HG02623 (cell line): ENCODE results near the gene MS4A8.
"Not testable (repeated sequence)": the region's sequence is repeated elsewhere in the genome, so short reads cannot be mapped to it uniquely, and the experiment has no call there.

Source experiments
- ATAC-seq: cut with Tn5 transposase; IDR thresholded peaks from one replicate; pipeline ENCODE4 v1.9.1; 2021; ENCODE audit warnings: moderate library complexity; ENCODE audit not compliant: unreplicated experiment

MS4A8 gene

DNA sequence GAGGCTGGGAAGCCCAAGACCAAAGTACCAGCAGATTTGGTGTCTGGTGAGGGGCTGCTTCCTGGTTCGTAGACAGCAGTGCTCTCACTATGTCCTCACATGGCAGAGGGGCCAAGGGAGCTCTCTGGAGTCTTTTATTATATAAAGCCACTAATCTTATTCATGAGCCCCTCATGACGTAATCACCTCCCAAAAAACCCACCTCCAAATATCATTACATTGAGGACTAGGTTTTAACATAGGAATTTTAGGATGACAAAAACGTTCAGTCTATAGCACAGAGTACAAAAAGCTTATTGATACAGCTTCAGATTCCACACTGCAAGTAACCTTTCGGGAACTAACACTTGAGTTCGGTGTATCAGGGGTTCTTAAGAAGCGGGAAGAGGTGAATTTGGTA, 21.0 kb downstream of the MS4A8 start:
- no peak for ATAC-seq

- ATAC-seq: no peak
These were observed 25.0 kb downstream of the MS4A8 start, which contains the start of gene MS4A18 for GRCh38 chr11:60724420-60724819. Gene MS4A18, plus strand, starts transcription at chr11:60724720.

DNA sequence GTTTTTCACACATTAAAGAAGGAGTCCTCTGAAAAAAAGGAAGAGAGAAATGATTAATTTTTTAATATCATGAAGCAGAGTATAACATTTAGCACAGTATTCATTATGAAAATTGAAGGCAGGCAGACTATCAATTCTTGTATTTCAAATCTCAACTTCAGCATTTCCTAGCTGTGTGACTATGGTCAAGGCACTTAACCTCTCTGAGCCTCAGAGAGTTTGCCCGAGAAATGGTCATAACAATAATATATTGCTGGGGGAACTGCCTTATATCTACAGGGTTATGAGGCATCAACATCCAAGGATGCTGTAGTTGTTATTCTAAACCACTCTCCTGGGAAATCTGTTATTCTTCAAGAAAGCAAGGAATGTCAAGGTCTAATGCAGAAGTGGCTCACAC, 26.2 kb downstream of the MS4A8 start:
- ATAC-seq: no peak

DNA sequence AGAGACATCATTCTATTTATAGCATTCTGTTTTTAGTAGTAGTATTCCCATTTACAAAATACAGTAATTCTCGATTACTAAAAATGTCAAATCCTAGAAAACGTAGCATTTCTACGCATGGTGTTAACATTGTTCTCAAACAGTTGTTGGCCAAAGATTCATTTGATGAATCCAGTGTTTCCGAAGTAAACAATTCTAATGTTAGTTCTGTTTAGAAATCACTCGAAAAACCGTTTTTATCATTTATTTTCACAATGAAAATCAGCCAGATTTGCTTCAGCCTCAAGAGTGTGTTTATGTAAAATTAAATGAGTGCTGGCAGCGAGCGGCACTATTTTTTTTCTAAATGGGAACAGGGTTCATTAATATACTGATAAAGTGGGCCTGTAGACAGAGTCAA, 32.2 kb downstream of the MS4A8 start:
- no peak for ATAC-seq

DNA sequence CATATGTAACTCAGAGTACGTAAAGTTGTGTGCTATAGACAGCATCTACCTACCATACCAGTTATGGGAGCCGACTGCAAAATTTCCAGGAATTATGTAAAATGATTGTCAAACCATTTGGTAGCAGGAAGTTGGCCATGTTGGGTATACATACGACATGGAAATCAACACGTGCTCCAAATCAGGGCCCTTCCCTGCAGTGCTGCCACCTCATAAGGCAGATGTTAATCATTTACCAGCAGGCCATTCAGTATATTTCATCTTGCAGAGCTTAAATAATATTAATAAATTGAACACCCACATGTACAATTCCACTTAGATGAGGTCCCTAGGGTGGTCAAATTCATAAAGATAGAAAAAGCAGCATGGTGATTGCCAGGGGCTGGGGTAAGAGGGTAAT, 34.9 kb downstream of the MS4A8 start:
- no peak for ATAC-seq

GRCh38 chr11:60739114-60739513, 39.7 kb downstream of the MS4A8 start:
- no peak for ATAC-seq

DNA sequence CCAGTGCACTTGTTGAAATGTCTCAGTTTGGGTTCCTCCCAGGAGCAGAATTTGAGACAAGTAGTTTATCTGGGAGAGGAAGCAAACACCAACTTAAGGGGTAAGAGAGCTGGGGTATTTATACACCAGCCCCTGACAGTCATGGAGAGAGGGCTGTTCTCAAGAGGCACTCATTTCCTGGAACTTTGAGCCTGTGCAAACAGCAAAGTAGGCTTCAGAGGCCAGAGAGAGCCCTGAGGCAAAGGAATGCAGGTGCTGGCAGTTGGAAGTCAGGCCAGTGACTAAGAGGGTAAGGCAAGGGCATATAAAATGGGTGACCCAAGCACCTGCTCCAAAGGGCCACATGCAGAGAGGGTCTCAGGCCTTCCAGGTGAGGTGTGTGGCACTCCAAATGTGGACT, 41.2 kb downstream of the MS4A8 start:
- ATAC-seq: no peak

DNA sequence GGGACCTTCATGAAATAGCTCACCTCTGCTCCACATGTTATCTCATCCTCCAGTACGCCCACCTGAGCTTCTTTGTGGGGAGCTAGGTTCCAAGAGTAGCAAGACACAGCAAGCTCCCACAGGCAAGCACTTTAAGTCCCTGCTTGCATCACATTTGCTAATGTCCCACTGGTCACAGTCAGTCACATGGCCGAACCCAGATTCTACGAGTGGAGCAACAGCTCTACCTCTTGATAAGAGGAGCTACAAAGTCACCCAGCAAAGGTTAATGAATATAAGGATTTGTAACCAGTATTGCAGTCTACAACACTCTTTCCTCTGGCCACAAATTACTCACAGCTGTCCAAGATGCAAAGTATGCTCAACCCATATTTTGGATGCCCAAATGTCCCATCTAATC, 42.0 kb downstream of the MS4A8 start:
- no peak for ATAC-seq

DNA sequence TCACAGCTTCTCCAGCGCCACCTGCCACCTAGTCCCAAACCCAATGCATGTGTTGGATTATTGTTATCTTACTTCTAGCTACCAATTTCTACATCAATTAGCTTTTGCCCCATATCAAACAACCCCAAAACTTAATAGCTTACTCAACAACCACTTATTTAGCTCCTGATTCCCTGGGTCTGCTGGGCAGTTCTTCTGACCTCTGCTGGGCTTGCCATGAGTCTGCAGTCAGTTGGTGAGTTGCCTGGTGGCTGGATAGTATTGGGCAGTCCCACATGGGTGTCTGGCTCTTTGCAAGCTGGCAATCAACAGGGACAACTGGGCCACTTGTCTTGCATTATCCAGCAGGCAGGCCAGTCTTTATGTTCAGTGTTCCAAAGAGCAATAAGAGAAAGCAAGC, 43.6 kb downstream of the MS4A8 start:
- no peak for ATAC-seq

- ATAC-seq: no peak
These were observed 44.7 kb downstream of the MS4A8 start for GRCh38 chr11:60744114-60744513.

DNA sequence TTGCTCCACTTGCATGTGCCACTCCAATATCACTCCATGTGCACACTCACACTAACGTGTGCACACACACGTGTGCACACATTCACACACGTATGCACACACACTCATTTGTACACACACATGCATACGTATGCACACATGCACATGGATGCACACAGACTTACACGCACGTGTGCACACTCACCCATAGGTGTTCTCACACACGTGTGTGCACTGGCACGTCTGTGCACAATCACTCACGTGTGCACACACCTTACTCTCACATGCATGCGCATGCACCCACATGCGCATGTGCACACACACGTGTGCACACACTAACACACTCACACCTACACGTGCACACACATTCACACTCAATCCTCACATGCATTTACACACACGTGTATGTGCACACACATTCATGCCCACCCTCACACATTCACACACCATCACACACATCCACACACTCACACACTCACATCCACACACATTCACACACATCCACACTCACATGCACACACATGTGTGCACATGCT, 48.0 kb downstream of the MS4A8 start:
- ATAC-seq: no peak

- ATAC-seq: no peak
These were observed 48.8 kb downstream of the MS4A8 start for GRCh38 chr11:60748225-60748624.

DNA sequence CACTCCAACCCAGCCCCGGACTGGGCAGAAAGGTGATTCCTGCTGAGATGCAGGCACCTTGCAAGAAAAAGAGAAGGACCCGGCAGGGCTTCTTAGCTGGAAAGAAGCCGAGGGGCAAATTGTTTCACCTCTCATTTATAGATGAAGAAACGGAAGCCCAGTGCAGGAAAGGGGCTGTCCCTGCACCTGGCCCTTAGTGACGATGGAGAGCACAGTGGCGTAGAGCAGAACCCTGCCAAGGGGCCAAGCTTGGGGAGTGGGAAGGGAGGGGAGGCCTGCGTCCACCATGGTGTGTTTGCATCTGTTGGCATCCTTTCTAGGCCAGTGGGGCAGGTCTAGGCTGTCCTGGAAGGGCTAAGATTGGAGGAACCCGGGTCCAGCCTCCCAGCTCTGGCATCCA, 49.4 kb downstream of the MS4A8 start:
- ATAC-seq: no peak

- no peak for ATAC-seq
These were observed 51.5 kb downstream of the MS4A8 start for GRCh38 chr11:60750911-60751310.

GRCh38 chr11:60753309-60753708, 53.9 kb downstream of the MS4A8 start:
- ATAC-seq: no peak

- ATAC-seq: no peak
These were observed 55.5 kb downstream of the MS4A8 start for GRCh38 chr11:60754887-60755286.

- ATAC-seq: no peak
These were observed 57.1 kb downstream of the MS4A8 start, which contains the start of gene MS4A15 for GRCh38 chr11:60756307-60757032. Gene MS4A15, plus strand, starts transcription at chr11:60756867. Its CDS starts 6,867 bp downstream, at chr11:60763734.

DNA sequence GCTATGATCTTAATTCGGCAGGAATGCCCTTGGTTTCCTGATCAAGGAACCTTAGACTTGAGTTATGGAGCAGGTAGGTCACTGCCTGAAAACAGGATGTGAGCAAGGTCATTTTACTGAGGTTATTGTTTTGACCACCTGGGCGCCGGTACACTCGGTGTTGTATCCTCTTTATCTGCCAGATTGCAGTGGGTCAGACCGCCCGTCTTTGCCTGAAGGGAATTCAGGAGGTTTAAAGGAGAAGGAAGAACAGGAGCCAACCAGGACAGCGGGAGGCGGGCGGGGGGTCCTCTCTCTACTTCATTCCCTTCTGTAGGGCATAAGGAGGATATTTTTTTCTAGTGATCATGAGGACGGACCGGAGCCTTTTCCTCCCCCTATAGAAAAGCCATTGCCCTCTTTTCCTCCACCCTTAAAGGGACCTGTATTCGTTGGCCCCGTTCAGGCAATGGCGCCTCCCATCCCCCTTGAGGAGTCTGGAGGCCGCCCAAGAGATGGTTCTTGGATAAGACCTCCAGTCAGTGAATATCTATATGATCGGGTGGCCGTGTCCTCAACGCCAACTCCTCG, 57.9 kb downstream of the MS4A8 start:
- ATAC-seq: no peak

DNA sequence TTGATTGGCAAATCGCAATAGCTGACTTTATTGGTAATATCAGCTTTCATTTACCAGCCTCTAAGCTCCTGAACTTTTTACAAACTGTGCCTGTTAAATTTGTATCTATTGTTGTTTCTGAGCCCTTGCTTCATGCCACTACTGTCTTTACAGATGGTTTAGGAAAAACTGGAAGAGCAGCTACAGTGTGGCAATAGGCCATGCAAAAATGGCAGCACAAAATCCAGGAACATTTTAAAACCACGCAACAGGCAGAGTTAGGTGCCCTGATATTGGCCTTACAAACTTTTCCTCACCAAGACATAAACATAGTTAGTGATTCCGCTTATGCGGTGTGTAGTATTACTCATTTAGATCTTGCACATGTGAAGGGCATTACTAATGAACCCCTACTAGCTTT, 59.3 kb downstream of the MS4A8 start:
- ATAC-seq: not testable (repeated sequence)

GRCh38 chr11:60759438-60760225, 60.2 kb downstream of the MS4A8 start:
- ATAC-seq: not testable (repeated sequence)

GRCh38 chr11:60761436-60762190, 62.2 kb downstream of the MS4A8 start:
- no peak for ATAC-seq
